AG04450 (cell line): Measurements from ENCODE around the gene ARHGAP23. TPM values are rescaled to one million over a fixed set of nuclear protein-coding genes. Genes with fewer than 3 reads are reported as not detected.

Experiments used
- CTCF ChIA-PET: fragments of 300-600, 350-600 bp; formaldehyde crosslinking; extraction: SDS; loops from one replicate; lab custom pipeline; 2022; ENCODE audit warnings: antibody characterized with exemption, inconsistent platforms; lab: Charles Lee
- POLR2A ChIA-PET: fragments of 350-600 bp; formaldehyde crosslinking; extraction: SDS; loops from one replicate; lab custom pipeline; 2021; ENCODE audit warnings: antibody characterized with exemption, inconsistent platforms; lab: Yijun Ruan, JAX
- DNase-seq: peaks from one replicate; pipeline ENCODE4 v3.0.0-alpha.2; 2011; ENCODE audit warnings: low read depth, low spot score
- H3K27ac ChIP-seq: one replicate; pipeline ENCODE4 v1.5.1; 2012; ENCODE audit warnings: low read depth, low read length, control low read depth
- H3K27me3 ChIP-seq: one replicate; pipeline ENCODE4 v1.6.0; 2012; ENCODE audit warnings: low read length; ENCODE audit not compliant: control insufficient read depth, insufficient read depth
- H3K4me3 ChIP-seq: 2 replicates; pipeline ENCODE4 v1.5.1; 2011; ENCODE audit warnings: mild to moderate bottlenecking, low read depth, low read length, control low read depth
- H3K9me3 ChIP-seq: 2 replicates; pipeline ENCODE4 v1.5.1; 2012; ENCODE audit warnings: low read length; ENCODE audit not compliant: control insufficient read depth, insufficient read depth
- CTCF ChIP-seq: IDR thresholded peaks from 2 replicates; pipeline ENCODE4 v1.5.1; 2011; ENCODE audit warnings: low read depth, low read length, control low read depth, inconsistent platforms
- polyA plus RNA-seq: library from polyadenylated mRNA; depleted of rRNA; stranded (reverse); fragments of >200 nt; gene quantifications from 2 replicates; pipeline ENCODE4 v1.2.3, GENCODE V29; 2011

The ARHGAP23 gene
- polyA plus RNA-seq, 1 experiment: 14.1 TPM

GRCh38 chr17:38464251-38464722, 36.0 kb downstream of the ARHGAP23 start:
- Histone ChIP-seq H3K27ac (peak overlapping the region; percentile 96), H3K4me3 (peak overlapping the region; percentile 41), H3K9me3 (no peaks in the 10 kb centered on the region; the same call in 1 of the 2 replicates), H3K27me3 (no peaks in the 10 kb centered on the region)
- no peak for DNase-seq
- ChIA-PET POLR2A (interaction anchor here (0.6 to 2.2 kb wide), 6 partner anchors 9 to 23 kb away, joined by 3 to 41 read pairs (median 8); no protein-coding TSS in a partner anchor), CTCF (interaction anchor here (1.4 to 1.5 kb wide), 2 partner anchors 8 to 21 kb away, joined by 5 to 8 read pairs; no protein-coding TSS in a partner anchor)
- TF ChIP-seq CTCF: no peak

DNA sequence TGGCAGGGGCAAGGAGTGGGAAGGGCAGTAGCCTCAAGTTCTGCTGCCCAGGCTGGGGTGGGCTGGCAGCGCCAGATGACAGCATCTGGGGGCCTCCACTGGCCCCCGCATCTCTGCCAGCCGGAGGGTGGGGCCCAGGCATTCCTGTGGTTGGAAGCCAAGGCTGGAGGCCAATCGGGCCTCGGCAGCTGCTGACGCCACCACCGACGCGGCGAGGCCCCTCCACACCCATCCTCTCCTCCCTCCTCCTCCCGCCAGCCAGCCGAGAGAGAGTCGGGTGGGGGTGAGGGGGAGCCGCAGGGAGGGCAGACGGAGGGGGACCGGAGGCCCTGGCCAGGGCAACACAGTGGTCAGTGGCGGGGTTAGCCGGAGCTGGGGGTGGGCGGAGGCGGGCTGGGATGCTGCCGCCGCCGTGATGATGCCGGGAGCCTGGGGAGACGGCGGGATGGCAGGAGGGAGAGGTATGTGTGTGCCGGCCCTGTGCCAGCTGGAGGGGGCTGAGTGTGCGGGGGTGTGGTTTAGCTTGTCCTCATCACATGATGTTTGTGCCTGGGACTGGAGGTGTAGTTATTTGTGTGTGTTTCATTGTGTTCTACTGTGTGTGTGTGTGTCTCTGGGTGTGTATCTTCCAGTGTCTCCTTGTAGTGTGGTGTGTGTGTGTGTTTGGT, 36.6 kb downstream of the ARHGAP23 start:
- CTCF ChIA-PET: interaction anchor here (1.4 to 1.5 kb wide), 2 partner anchors 9 to 21 kb away, joined by 5 to 8 read pairs; no protein-coding TSS in a partner anchor
- no peak for TF ChIP-seq CTCF
- DNase-seq: peak; percentile 83
- POLR2A ChIA-PET: interaction anchor here (0.6 to 2.2 kb wide), 8 partner anchors 10 to 168 kb away, joined by 3 to 41 read pairs (median 6); partner anchors contain the start of gene ARHGAP23
- H3K9me3 ChIP-seq: peaks cover 3% of the 10 kb centered on the region; the same call in 1 of the 2 replicates
- H3K4me3 ChIP-seq: peak overlapping the region; percentile 68
- H3K27me3 ChIP-seq: no peaks in the 10 kb centered on the region
- H3K27ac ChIP-seq: peak overlapping the region; percentile 96

DNA sequence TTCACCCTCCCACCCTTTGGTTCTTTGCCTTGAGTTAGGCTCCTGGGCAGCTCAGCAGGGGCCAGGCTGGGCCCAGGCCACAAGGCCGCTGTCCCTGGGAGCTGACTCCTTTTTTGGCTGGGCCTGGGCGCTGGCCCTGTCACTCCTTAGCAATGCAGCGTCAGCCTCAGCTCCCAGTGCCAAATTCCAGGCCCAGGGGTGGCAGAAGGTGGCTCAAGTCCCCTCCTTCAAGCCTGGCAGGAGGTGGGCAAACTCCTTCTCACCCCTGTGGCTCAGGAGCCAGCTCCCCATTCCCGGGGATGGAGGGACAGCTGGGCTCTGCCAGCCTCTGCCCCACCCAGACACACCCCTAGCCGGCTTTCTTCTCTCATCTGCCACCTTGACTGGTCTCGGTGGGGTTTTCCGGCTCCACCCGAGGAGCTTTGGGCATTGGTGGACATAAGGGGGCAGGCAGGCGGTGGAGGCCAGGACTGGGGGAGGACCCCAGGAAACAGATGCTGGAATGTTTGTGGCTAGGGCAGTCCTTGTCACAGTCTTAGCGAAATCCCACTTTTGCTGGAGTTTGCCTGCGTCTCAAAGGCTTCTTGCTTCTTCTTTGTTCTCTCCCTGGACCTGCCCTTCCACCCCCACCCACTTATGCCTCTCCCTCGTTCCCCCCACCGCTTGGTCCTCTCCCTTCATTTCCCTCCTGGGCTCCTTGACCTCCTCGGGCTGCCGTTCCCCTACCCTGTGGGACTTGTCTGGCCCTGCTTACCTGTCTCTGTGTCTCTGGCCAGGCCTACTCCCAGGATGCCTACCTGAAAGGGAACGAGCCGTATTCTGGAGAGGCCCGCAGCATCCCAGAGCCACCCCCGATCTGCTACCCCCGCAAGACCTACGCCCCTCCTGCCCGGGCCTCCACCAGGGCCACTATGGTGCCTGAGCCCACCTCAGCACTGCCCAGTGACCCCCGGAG, 37.4 kb downstream of the ARHGAP23 start:
- Histone ChIP-seq H3K9me3 (peaks cover 3% of the 10 kb centered on the region; the same call in 1 of the 2 replicates), H3K27me3 (no peaks in the 10 kb centered on the region), H3K4me3 (peak overlapping the region; percentile 68), H3K27ac (peak overlapping the region; percentile 96)
- no peak for DNase-seq
- POLR2A ChIA-PET: interaction anchor here (0.7 to 2.2 kb wide), 5 partner anchors 10 to 169 kb away, joined by 3 to 41 read pairs (median 7); partner anchors contain the start of gene ARHGAP23
- CTCF ChIA-PET: interaction anchor here (1.4 to 1.5 kb wide), 2 partner anchors 10 to 22 kb away, joined by 5 to 8 read pairs; no protein-coding TSS in a partner anchor
- TF ChIP-seq CTCF: no peak

DNA sequence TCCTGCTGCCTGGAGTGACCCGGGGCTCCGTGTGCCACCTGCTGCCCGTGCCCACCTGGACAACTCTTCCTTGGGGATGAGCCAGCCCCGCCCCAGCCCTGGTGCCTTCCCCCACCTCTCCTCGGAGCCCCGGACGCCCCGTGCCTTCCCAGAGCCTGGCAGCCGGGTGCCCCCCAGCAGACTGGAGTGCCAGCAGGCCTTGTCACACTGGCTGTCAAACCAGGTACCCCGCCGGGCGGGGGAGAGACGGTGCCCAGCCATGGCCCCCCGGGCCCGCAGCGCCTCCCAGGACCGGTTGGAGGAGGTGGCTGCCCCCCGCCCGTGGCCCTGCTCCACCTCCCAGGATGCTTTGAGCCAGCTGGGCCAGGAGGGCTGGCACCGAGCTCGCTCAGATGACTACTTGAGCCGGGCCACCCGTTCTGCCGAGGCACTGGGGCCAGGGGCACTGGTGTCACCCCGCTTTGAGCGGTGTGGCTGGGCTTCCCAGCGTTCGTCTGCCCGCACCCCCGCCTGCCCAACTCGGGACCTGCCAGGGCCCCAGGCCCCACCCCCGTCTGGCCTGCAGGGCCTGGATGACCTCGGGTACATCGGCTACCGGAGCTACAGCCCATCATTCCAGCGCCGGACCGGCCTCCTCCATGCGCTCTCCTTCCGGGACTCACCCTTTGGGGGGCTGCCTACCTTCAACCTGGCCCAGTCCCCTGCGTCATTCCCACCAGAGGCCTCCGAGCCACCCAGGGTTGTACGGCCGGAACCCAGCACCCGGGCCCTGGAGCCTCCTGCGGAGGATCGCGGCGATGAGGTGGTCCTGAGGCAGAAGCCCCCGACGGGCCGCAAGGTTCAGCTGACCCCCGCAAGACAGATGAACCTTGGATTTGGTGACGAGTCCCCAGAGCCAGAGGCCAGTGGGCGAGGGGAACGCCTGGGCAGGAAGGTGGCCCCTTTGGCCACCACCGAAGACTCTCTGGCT, 38.4 kb downstream of the ARHGAP23 start:
- H3K27me3 ChIP-seq: no peaks in the 10 kb centered on the region
- ChIA-PET POLR2A (no interaction called here), CTCF (no interaction called here)
- H3K27ac ChIP-seq: no peak overlapping the region
- no peak for DNase-seq
- TF ChIP-seq CTCF: no peak
- H3K4me3 ChIP-seq: no peak overlapping the region; the same call in 1 of the 2 replicates
- peaks cover 3% of the 10 kb centered on the region; the same call in 1 of the 2 replicates for H3K9me3 ChIP-seq
